EL (cell line): ENCODE results near the gene LRBA.

Source experiments
- DNase-seq: peaks from one replicate; pipeline ENCODE4 v3.0.0-alpha.2; 2016

LRBA gene

GRCh38 chr4:150784939-150785338, 230.1 kb downstream of the LRBA start:
- no peak for DNase-seq

GRCh38 chr4:150784305-150784704, 230.8 kb downstream of the LRBA start:
- DNase-seq = no peak

GRCh38 chr4:150782921-150783320, 232.2 kb downstream of the LRBA start:
- no peak for DNase-seq

- DNase-seq = peak; percentile 50
Measured at GRCh38 chr4:150782311-150782710, 232.8 kb downstream of the LRBA start.

- no peak for DNase-seq
Measured at GRCh38 chr4:150781191-150781590, 233.9 kb downstream of the LRBA start.

- DNase-seq = no peak
Measured at GRCh38 chr4:150779707-150780106, 235.4 kb downstream of the LRBA start.

GRCh38 chr4:150773729-150774449, 241.2 kb downstream of the LRBA start:
- DNase-seq = no peak

- DNase-seq = no peak
Measured at GRCh38 chr4:150773032-150773431, 242.1 kb downstream of the LRBA start.

GRCh38 chr4:150771382-150771781, 243.7 kb downstream of the LRBA start:
- no peak for DNase-seq

- DNase-seq = peak; percentile 6
Measured at GRCh38 chr4:150769845-150770244, 245.2 kb downstream of the LRBA start.

GRCh38 chr4:150769248-150769647, 245.8 kb downstream of the LRBA start:
- DNase-seq = peak; percentile 79

GRCh38 chr4:150768497-150768896, 246.6 kb downstream of the LRBA start:
- no peak for DNase-seq

GRCh38 chr4:150765216-150765615, 249.9 kb downstream of the LRBA start:
- DNase-seq = no peak

GRCh38 chr4:150751648-150752047, 263.4 kb downstream of the LRBA start:
- no peak for DNase-seq

- DNase-seq = no peak
Measured at GRCh38 chr4:150750824-150751223, 264.3 kb downstream of the LRBA start.

GRCh38 chr4:150746156-150746555, 268.9 kb downstream of the LRBA start:
- peak; percentile 68 for DNase-seq

GRCh38 chr4:150744570-150744969, 270.5 kb downstream of the LRBA start:
- no peak for DNase-seq

- DNase-seq = no peak
Measured at GRCh38 chr4:150743564-150744342, 271.3 kb downstream of the LRBA start.

- DNase-seq = peak; percentile 6
Measured at GRCh38 chr4:150742930-150743329, 272.2 kb downstream of the LRBA start.

GRCh38 chr4:150739591-150739990, 275.5 kb downstream of the LRBA start:
- DNase-seq = no peak

GRCh38 chr4:150725957-150726523, 289.0 kb downstream of the LRBA start:
- no peak for DNase-seq

- DNase-seq = no peak
Measured at GRCh38 chr4:150723727-150724411, 291.2 kb downstream of the LRBA start.

GRCh38 chr4:150722908-150723362, 292.1 kb downstream of the LRBA start:
- DNase-seq = no peak
